ENCODE measurements around the gene P2RX5.

P2RX5 gene, protein sequence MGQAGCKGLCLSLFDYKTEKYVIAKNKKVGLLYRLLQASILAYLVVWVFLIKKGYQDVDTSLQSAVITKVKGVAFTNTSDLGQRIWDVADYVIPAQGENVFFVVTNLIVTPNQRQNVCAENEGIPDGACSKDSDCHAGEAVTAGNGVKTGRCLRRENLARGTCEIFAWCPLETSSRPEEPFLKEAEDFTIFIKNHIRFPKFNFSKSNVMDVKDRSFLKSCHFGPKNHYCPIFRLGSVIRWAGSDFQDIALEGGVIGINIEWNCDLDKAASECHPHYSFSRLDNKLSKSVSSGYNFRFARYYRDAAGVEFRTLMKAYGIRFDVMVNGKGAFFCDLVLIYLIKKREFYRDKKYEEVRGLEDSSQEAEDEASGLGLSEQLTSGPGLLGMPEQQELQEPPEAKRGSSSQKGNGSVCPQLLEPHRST

DNA sequence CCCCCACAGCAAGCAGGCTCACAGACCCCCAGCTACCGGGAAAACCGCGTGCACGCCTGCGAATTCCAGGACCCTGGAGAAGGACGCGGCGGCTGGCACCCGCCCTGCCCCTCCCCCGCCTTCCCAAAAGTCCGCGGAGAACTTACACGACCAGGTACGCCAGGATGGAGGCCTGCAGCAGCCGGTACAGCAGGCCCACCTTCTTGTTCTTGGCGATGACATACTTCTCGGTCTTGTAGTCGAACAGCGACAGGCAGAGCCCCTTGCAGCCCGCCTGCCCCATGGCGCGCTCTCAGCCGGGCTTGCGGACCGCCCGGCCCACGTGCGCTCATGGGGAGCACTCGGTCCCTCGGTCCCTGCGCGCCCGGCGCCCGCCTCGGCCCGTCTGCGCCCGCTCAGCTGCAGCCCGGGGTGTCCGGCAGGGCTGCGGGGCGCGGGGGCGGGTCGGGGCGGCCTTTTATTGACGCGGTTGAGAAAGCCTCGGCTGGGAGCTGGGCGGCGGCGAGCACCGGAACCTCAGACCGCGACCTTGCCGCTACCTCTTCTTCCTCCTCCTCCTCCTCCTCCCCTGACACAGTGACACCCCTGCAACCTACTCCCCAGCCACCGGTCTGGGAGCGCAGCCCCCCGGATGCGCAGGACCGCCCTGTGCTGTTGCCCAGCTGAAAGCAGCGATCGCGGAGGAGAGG, at the start of gene P2RX5:
TSS of gene P2RX5 (minus strand) at position 433 of the 689 bp plus-strand sequence. CDS start at position 283, 150 bp downstream.
- peak within 1 kb of the TSS; percentile 70 for H3K4me3 ChIP-seq
- no peak for DNase-seq (ENCODE audit: low spot score)
- no peak within 1 kb of the TSS for H3K27ac ChIP-seq
- TF ChIP-seq, protein P1, sequence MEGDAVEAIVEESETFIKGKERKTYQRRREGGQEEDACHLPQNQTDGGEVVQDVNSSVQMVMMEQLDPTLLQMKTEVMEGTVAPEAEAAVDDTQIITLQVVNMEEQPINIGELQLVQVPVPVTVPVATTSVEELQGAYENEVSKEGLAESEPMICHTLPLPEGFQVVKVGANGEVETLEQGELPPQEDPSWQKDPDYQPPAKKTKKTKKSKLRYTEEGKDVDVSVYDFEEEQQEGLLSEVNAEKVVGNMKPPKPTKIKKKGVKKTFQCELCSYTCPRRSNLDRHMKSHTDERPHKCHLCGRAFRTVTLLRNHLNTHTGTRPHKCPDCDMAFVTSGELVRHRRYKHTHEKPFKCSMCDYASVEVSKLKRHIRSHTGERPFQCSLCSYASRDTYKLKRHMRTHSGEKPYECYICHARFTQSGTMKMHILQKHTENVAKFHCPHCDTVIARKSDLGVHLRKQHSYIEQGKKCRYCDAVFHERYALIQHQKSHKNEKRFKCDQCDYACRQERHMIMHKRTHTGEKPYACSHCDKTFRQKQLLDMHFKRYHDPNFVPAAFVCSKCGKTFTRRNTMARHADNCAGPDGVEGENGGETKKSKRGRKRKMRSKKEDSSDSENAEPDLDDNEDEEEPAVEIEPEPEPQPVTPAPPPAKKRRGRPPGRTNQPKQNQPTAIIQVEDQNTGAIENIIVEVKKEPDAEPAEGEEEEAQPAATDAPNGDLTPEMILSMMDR (IDR thresholded peaks at IDR 0.05), result no peak

DNA sequence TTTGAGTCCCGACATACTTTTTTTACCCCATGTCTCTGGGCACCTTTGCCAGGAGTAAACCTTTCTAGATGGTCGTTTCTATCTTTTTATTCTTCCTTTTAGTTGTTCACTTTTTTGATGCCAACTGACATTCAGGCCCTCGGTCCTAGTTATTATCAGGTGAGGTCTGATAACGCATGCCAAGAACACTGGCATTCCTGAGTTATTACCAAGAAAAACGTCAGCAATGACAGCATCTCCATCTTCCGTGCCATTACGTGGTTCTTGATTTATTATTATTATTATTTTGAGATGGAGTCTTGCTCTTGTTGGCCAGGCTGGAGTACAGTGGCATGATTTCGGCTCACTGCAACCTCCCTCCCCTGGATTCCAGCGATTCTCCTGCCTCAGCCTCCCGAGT, 49.1 kb upstream of the P2RX5 start:
- DNase-seq (ENCODE audit: low spot score), result no peak
- no peak overlapping the region for H3K27ac ChIP-seq
- TF ChIP-seq, protein P1 (IDR thresholded peaks at IDR 0.05), result no peak

DNA sequence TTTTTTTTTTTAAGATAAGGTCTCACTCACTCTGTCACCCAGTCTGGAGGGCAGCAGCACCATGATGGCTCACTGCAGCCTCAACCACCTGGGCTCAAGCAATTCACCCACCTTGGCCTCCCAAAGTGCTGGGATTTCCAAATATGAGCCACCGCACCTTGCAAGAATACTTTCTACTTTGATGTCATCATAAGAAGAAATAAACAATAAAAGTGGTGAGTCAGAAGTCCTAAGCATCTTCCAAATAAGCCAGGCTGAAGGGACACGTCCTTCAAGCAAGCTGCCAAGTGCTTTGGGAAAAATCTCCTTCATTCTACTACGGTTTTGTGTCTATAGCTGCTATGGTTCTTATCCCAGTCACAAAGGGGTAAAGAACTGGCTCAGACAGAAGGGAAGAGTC, 48.1 kb upstream of the P2RX5 start:
- Histone ChIP-seq H3K4me3 (no peak overlapping the region), H3K27ac (no peak overlapping the region)
- TF ChIP-seq, protein P1 (IDR thresholded peaks at IDR 0.05), result no peak
- no peak for DNase-seq (ENCODE audit: low spot score)

More for the DNA sequence above, 49.1 kb upstream of the P2RX5 start:
- H3K4me3 ChIP-seq, result no peak overlapping the region

DNA sequence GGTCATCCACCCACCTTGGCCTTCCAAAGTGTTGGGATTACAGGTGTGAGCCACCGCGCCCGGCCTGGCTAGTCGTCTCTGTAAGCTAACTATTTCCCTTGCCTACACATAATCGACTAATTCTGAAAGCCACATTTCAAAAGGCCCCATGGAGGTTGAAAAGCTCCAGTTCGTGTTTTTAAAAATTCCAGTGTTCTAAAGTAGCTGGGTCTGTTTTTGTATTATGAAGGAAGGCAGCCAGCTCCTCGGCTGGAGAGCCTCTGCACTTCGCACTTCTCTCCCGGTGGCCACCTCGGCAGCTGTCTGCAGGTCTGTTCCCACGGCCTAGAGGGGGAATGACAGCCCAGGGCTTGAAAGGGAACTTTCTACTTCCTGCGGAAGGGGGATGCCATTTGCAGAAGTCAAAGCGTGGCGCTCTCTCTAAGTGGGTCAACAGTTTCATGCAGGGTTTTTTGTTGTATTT, 44.7 kb upstream of the P2RX5 start:
- TF ChIP-seq, protein P1 (IDR thresholded peaks at IDR 0.05), result no peak
- DNase-seq (ENCODE audit: low spot score), result no peak
- no peak overlapping the region for H3K4me3 ChIP-seq
- H3K27ac ChIP-seq, result no peak overlapping the region

DNA sequence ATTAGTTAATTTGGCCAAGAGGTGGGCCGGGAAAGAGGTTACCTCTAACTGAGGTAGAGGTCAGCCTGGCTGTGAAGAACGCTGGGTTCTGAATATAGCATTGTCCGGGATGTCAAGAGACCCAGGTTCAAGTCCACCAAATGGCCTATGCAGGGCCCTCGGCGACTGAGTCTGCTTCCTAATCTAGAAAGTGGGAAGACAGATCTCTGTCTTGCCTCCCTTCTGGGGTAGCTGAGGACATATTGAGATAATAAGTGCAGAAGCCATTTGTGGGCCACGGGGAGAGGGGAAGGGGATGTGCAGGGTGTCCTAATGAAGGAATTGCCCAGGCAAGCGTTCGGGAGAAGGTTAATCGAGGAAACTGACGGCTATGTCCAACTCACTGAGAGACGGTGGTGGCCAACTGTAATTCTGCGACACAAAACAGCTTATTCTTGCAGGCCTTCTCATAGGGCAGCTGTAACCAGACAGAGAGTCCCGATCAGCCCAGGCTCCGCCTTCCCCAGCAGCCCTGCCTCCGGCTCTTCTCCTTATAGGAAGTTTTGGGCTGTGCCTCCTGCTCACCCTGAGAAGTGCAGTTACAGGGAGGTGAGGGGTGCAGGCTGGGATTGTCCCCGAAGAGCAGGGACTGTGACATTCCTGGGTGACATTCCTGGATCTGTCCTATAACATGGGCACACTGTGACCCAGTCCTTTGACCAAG, 43.6 kb upstream of the P2RX5 start:
- DNase-seq (ENCODE audit: low spot score), result no peak
- H3K4me3 ChIP-seq, result no peak overlapping the region
- no peak overlapping the region for H3K27ac ChIP-seq
- TF ChIP-seq, protein P1 (IDR thresholded peaks at IDR 0.05), result no peak

DNA sequence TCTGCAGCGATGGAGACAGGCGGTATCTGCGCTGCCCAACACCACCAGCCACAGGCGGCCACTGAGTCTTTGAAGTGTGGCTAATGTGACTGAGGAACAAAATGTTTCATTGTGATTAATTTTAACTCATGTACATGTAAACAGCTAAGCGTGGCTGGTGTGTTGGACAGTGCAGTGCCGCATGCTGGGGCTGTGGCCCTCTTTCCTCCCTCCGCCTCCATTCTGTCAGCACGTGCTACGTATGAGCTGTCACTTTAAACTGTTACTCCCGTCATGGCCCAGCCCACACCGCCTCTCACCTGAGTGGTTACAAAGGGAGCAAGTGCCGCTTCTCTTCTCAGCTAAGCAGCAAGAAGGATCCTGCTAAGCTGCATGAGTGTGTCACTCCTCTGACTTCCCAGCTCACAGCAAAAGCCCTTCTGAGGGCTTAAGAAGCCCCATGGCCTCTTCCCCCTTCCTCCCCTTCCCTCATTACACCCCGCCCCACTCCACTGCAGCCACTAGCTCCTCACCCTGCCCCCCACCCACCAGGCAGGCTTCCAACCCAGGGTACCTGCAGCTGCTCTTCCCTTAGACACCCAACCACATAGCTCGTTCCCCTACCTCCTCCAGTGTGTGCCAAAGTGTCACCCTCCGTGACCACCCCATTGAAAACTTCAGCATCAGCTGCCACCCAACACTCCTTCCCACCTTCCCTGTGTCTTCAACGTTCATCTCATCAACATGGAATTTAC, 42.8 kb upstream of the P2RX5 start:
- Histone ChIP-seq H3K27ac (no peak overlapping the region), H3K4me3 (peak overlapping the region; percentile 55)
- TF ChIP-seq, protein P1 (IDR thresholded peaks at IDR 0.05), result no peak
- no peak for DNase-seq (ENCODE audit: low spot score)

Measured in coronary artery (tissue), 2 donors.